GM18498 (cell line): ENCODE measurements around the gene CHD9NB.
A peak's percentile ranks its signal among the peaks of the same experiment; 100 is the strongest.
"Not testable (repeated sequence)": the region's sequence is repeated elsewhere in the genome, so short reads cannot be mapped to it uniquely, and the experiment has no call there.

Experiments
- ATAC-seq: cut with Tn5 transposase; IDR thresholded peaks from one replicate; pipeline ENCODE4 v1.9.1; 2021; ENCODE audit warnings: mild to moderate bottlenecking, moderate library complexity; ENCODE audit not compliant: unreplicated experiment

CHD9NB gene

GRCh38 chr16:53084141-53084541, 31.4 kb upstream of the CHD9NB start:
- ATAC-seq: no peak

GRCh38 chr16:53083119-53083518, 30.4 kb upstream of the CHD9NB start:
- no peak for ATAC-seq

- no peak for ATAC-seq
Measured at GRCh38 chr16:53082509-53082908, 29.8 kb upstream of the CHD9NB start.

GRCh38 chr16:53081686-53082407, 29.1 kb upstream of the CHD9NB start:
- ATAC-seq: no peak

GRCh38 chr16:53081032-53081424, 28.3 kb upstream of the CHD9NB start:
- no peak for ATAC-seq

- no peak for ATAC-seq
Measured at GRCh38 chr16:53080345-53081031, 27.8 kb upstream of the CHD9NB start.

- ATAC-seq: no peak
Measured at GRCh38 chr16:53078765-53079485, 26.2 kb upstream of the CHD9NB start.

- ATAC-seq: no peak
Measured at GRCh38 chr16:53078247-53078646, 25.6 kb upstream of the CHD9NB start.

GRCh38 chr16:53075461-53075860, 22.8 kb upstream of the CHD9NB start:
- ATAC-seq: not testable (repeated sequence)

- ATAC-seq: not testable (repeated sequence)
Measured at GRCh38 chr16:53074296-53074695, 21.6 kb upstream of the CHD9NB start.

GRCh38 chr16:53073022-53073421, 20.3 kb upstream of the CHD9NB start:
- no peak for ATAC-seq

- ATAC-seq: peak; percentile 52
Measured at GRCh38 chr16:53071748-53072301, 19.1 kb upstream of the CHD9NB start.

- no peak for ATAC-seq
Measured at GRCh38 chr16:53069772-53070171, 17.1 kb upstream of the CHD9NB start.

- ATAC-seq: peak; percentile 67
Measured at GRCh38 chr16:53068423-53068833, 15.7 kb upstream of the CHD9NB start.

GRCh38 chr16:53067675-53068074, 15.0 kb upstream of the CHD9NB start:
- no peak for ATAC-seq

GRCh38 chr16:53065461-53066061, 12.9 kb upstream of the CHD9NB start:
- no peak for ATAC-seq

GRCh38 chr16:53064081-53064578, 11.4 kb upstream of the CHD9NB start:
- ATAC-seq: no peak

- ATAC-seq: peak; percentile 90
Measured at GRCh38 chr16:53061701-53062159, 9.0 kb upstream of the CHD9NB start.

- peak; percentile 17 for ATAC-seq
Measured at GRCh38 chr16:53061256-53061655, 8.6 kb upstream of the CHD9NB start.

GRCh38 chr16:53059672-53060071, 7.0 kb upstream of the CHD9NB start:
- ATAC-seq: no peak

GRCh38 chr16:53058882-53059281, 6.2 kb upstream of the CHD9NB start:
- no peak for ATAC-seq
